ENCODE results near the gene RHOC. TPM values are rescaled to one million over a fixed set of nuclear protein-coding genes. Genes with fewer than 3 reads are reported as not detected.

The RHOC gene
- total RNA-seq, 2 experiments from 2014 or later: 34.2 to 34.7 TPM

DNA sequence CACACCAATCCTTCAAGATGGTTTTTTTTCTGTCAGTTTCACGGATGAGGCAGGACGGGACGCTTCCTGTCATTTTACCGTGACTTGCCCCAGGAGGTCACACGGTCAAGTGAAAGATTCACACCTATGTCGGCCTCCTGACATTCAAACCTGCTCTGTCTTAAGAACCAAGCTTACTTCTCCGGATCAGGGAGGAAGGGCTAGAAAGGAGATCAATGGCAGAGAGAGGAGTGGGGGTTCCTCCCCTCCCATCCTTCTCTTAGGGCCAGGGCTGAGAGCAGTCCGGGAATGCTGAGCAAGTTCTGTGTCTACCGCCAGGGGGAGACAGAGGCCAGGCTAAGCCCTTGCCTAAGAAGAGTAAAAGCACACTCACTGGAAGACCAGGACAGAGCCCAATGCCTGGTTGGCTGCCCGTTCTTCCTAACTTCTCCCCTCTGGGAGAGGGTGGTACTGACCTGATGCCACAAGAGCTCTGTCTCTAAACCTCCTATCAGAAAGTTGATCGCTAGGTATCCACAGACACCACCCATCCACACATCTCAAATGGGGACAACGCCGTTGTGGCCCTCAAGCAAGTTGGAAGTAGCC, 9.3 kb upstream of the RHOC start:
- peak; percentile 97 for TF ChIP-seq CTCF (IDR thresholded peaks at IDR 0.05)
- no peaks in the 10 kb centered on the region for H3K9me3 Mint-ChIP-seq
- peak overlapping the region; percentile 76 for H3K4me3 Mint-ChIP-seq
- peaks cover 19% of the 10 kb centered on the region for H3K4me1 Mint-ChIP-seq (ENCODE audit: low read depth)
- intact Hi-C loops (cut with micrococcal nuclease): loop anchor here (1.0 to 5.0 kb wide), 2 partner anchors 88 to 356 kb away; partner anchors contain the start of gene LRIG2
- POLR2A ChIA-PET: interaction anchor here (1.5 to 3.9 kb wide), 3 partner anchors 10 to 96 kb away, joined by 4 to 19 read pairs (median 9); partner anchors contain the start of genes CAPZA1, MOV10 and ST7L
- ATAC-seq (peak; percentile 32), DNase-seq (peak; percentile 80)
- H3K27ac Mint-ChIP-seq: no peak overlapping the region
- peaks cover 30% of the 10 kb centered on the region for H3K27me3 Mint-ChIP-seq
- CTCF ChIA-PET: interaction anchor here (0.6 to 11.3 kb wide), 34 partner anchors 7 to 497 kb away, joined by 3 to 302 read pairs (median 4); partner anchors contain the start of genes LRIG2, MOV10 and RHOC
- no peaks in the 10 kb centered on the region for H3K36me3 Mint-ChIP-seq (ENCODE audit: low read depth)

GRCh38 chr1:112715264-112716053, 8.5 kb upstream of the RHOC start, which contains the start of gene PPM1J:
Gene PPM1J, minus strand, starts transcription at chr1:112715332. Its CDS starts 31 bp downstream, at chr1:112715301.
- H3K36me3 Mint-ChIP-seq (ENCODE audit: low read depth): no peaks in the 10 kb centered on the region
- intact Hi-C loops (cut with micrococcal nuclease): loop anchor here (1.0 to 5.0 kb wide), 2 partner anchors 89 to 357 kb away; partner anchors contain the start of gene LRIG2
- TF ChIP-seq CTCF (IDR thresholded peaks at IDR 0.05): no peak
- no peak within 1 kb of the TSS for H3K27ac Mint-ChIP-seq
- peaks cover 30% of the 10 kb centered on the region for H3K27me3 Mint-ChIP-seq
- peak; percentile 98 for DNase-seq
- ChIA-PET CTCF (interaction anchor here (0.6 to 11.3 kb wide), 33 partner anchors 11 to 991 kb away, joined by 3 to 302 read pairs (median 4); partner anchors contain the start of genes LRIG2 and MOV10), POLR2A (interaction anchor here (0.6 to 3.9 kb wide), 9 partner anchors 11 to 244 kb away, joined by 3 to 19 read pairs (median 3); partner anchors contain the start of genes CAPZA1, MOV10 and ST7L)
- no peaks in the 10 kb centered on the region for H3K9me3 Mint-ChIP-seq
- peak within 1 kb of the TSS; percentile 76 for H3K4me3 Mint-ChIP-seq
- H3K4me1 Mint-ChIP-seq (ENCODE audit: low read depth): peaks cover 19% of the 10 kb centered on the region
- peak; percentile 90 for ATAC-seq

DNA sequence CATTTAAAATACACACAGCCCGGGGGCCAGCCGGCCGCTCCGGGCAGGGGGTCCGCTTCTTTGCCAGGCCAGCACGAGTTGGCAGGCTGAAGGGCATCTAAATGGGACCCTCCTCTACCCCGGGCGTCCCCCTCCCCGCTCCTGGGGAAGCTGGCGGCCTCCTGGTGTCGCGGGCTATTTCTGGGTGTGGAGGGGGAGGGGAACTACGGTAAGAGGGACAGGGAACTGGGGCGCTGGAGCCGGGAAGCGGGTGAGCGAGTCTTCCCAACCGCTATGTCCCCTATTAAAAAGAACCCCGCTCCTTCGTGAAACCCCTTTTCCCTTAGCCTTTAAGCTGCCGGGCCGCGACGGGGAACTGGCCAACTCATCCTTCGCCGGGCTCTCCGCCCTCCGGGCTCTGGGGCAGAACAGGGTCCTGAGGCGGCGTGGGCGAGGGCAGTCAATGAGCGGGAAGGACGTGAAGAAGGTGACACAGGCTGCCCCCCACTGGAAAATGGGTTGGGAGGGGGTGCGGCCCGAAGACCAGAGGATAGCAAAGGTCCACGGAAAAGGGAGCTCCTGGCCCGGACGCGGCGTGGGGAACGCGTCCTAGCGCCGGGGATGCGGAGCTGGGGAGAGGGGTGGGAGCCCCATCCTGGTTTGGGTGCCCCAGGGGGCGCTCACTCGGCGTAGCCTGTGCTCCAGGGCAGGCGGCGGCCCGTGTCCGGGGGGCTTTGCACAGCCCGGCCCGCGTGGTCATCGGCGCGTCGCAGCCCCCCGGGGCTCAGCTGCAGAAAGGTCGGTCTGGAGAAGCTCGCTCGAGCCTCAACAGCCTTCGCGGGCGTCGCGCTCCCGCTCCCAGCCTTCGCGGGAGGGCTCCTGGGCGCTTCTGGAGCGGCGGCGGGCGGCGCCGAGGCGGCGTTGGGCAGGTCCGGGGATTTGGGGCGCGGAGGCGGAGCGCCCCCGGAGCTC, 7.7 kb upstream of the RHOC start:
- no peak for DNase-seq
- H3K36me3 Mint-ChIP-seq (ENCODE audit: low read depth): no peaks in the 10 kb centered on the region
- no peak for ATAC-seq
- POLR2A ChIA-PET: interaction anchor here (0.6 to 3.9 kb wide), 8 partner anchors 11 to 245 kb away, joined by 3 to 19 read pairs (median 3); partner anchors contain the start of genes CAPZA1, MOV10 and ST7L
- H3K4me1 Mint-ChIP-seq (ENCODE audit: low read depth): peaks cover 23% of the 10 kb centered on the region
- intact Hi-C loops (cut with micrococcal nuclease): loop anchor here (5.0 kb wide), 1 partner anchor 358 kb away; the partner anchor contains the start of gene LRIG2
- no peak for TF ChIP-seq CTCF (IDR thresholded peaks at IDR 0.05)
- no peak overlapping the region for H3K27ac Mint-ChIP-seq
- peak overlapping the region; percentile 76 for H3K4me3 Mint-ChIP-seq
- H3K27me3 Mint-ChIP-seq: peaks cover 28% of the 10 kb centered on the region
- no peaks in the 10 kb centered on the region for H3K9me3 Mint-ChIP-seq
- CTCF ChIA-PET: interaction anchor here (0.6 to 11.3 kb wide), 23 partner anchors 12 to 422 kb away, joined by 3 to 302 read pairs (median 5); partner anchors contain the start of genes LRIG2 and MOV10

GRCh38 chr1:112713466-112714312, 6.8 kb upstream of the RHOC start:
- ChIA-PET CTCF (interaction anchor here (1.4 to 11.3 kb wide), 6 partner anchors 11 to 360 kb away, joined by 3 to 302 read pairs (median 42); partner anchors contain the start of gene LRIG2), POLR2A (interaction anchor here (0.7 to 3.9 kb wide), 2 partner anchors 15 to 39 kb away, joined by 4 to 19 read pairs; partner anchors contain the start of gene MOV10)
- H3K4me3 Mint-ChIP-seq: peak overlapping the region; percentile 76
- no peak for DNase-seq
- no peak overlapping the region for H3K27ac Mint-ChIP-seq
- no peaks in the 10 kb centered on the region for H3K36me3 Mint-ChIP-seq (ENCODE audit: low read depth)
- intact Hi-C loops (cut with micrococcal nuclease): no loop called here
- TF ChIP-seq CTCF (IDR thresholded peaks at IDR 0.05): no peak
- no peak for ATAC-seq
- H3K9me3 Mint-ChIP-seq: no peaks in the 10 kb centered on the region
- H3K27me3 Mint-ChIP-seq: peaks cover 25% of the 10 kb centered on the region
- peaks cover 27% of the 10 kb centered on the region for H3K4me1 Mint-ChIP-seq (ENCODE audit: low read depth)

Data from activated CD8-positive, alpha-beta T cell treated with anti-CD3 and anti-CD28 coated beads for 36 hours (primary cell).